Upper lobe of right lung (tissue), 1 donor: ENCODE results near the gene WDTC1. TPM values are rescaled to one million over a fixed set of nuclear protein-coding genes. Genes with fewer than 3 reads are reported as not detected.
"Not testable (repeated sequence)": the region's sequence is repeated elsewhere in the genome, so short reads cannot be mapped to it uniquely, and the experiment has no call there.

Experiments
- ATAC-seq: fragments of 200-7000 bp; cut with Tn5 transposase; one replicate; pipeline ENCODE4 v1.9.1; 2020; ENCODE audit warnings: mild to moderate bottlenecking, moderate library complexity
- DNase-seq: peaks from one replicate; pipeline ENCODE4 v3.0.0-alpha.2; 2020
- H3K27ac ChIP-seq: fragments of 200-600 bp; one replicate; pipeline ENCODE4 v1.8.0; 2022
- H3K27me3 ChIP-seq: fragments of 200-600 bp; one replicate; pipeline ENCODE4 v1.8.0; 2022; ENCODE audit warnings: mild to moderate bottlenecking
- H3K36me3 ChIP-seq: fragments of 200-600 bp; one replicate; pipeline ENCODE4 v1.8.0; 2022
- H3K4me1 ChIP-seq: fragments of 200-600 bp; one replicate; pipeline ENCODE4 v1.8.0; 2022
- H3K4me3 ChIP-seq: fragments of 200-600 bp; one replicate; pipeline ENCODE4 v1.8.0; 2022; ENCODE audit warnings: mild to moderate bottlenecking
- H3K9me3 ChIP-seq: fragments of 200-600 bp; one replicate; pipeline ENCODE4 v1.8.0; 2022
- CTCF ChIP-seq: fragments of 200-600 bp; IDR thresholded peaks from one replicate; pipeline ENCODE4 v1.8.0; 2022; ENCODE audit warnings: antibody characterized with exemption
- intact Hi-C: fragments of 100-400 bp; cut with DNase I; formaldehyde crosslinking; loops from one replicate; pipeline ENCODE4 v1.11.0; 2022
- total RNA-seq: library from RNA; stranded (reverse); fragmentation: NEBNext Ultra II Directional; extraction: Animal tissue kit (Norgen Biotek cat#: 25700); gene quantifications from one replicate; pipeline ENCODE4 v1.2.1, GENCODE V29; 2021
- donor health status: DM: no; HTN: yes; CAD: no; lungs with severe emphysema.

The WDTC1 gene
- total RNA-seq, 1 donor from 2014 or later: 44.1 TPM

GRCh38 chr1:27203946-27204345, 30.5 kb upstream of the WDTC1 start:
- Histone ChIP-seq H3K4me1 (no peaks in the 10 kb centered on the region), H3K27ac (no peak overlapping the region), H3K4me3 (no peak overlapping the region), H3K9me3 (no peaks in the 10 kb centered on the region), H3K27me3 (no peaks in the 10 kb centered on the region), H3K36me3 (no peaks in the 10 kb centered on the region)
- DNase-seq (no peak), ATAC-seq (no peak)
- intact Hi-C loops: no loop called here
- TF ChIP-seq CTCF: no peak

GRCh38 chr1:27207238-27207637, 27.2 kb upstream of the WDTC1 start:
- H3K27ac ChIP-seq, H3K27me3 ChIP-seq, H3K36me3 ChIP-seq, H3K4me1 ChIP-seq, DNase-seq, intact Hi-C loops, H3K4me3 ChIP-seq, H3K9me3 ChIP-seq, ATAC-seq: not testable (repeated sequence)

GRCh38 chr1:27208143-27208850, 26.1 kb upstream of the WDTC1 start:
- intact Hi-C loops, H3K9me3 ChIP-seq, DNase-seq, H3K27me3 ChIP-seq, H3K27ac ChIP-seq, H3K4me3 ChIP-seq, ATAC-seq, H3K36me3 ChIP-seq, H3K4me1 ChIP-seq: not testable (repeated sequence)

GRCh38 chr1:27216466-27216865, 18.0 kb upstream of the WDTC1 start:
- DNase-seq (no peak), ATAC-seq (no peak)
- Histone ChIP-seq H3K27ac (no peak overlapping the region), H3K4me3 (no peak overlapping the region), H3K4me1 (no peaks in the 10 kb centered on the region), H3K27me3 (no peaks in the 10 kb centered on the region), H3K36me3 (no peaks in the 10 kb centered on the region), H3K9me3 (no peaks in the 10 kb centered on the region)
- no peak for TF ChIP-seq CTCF
- intact Hi-C loops: no loop called here

- intact Hi-C loops: no loop called here
- no peak for DNase-seq
- no peak for ATAC-seq
- Histone ChIP-seq H3K9me3 (no peaks in the 10 kb centered on the region), H3K4me3 (no peak overlapping the region), H3K27ac (no peak overlapping the region), H3K27me3 (no peaks in the 10 kb centered on the region), H3K36me3 (no peaks in the 10 kb centered on the region), H3K4me1 (no peaks in the 10 kb centered on the region)
- TF ChIP-seq CTCF: no peak
Observed at GRCh38 chr1:27217401-27217800, 17.0 kb upstream of the WDTC1 start.

- Histone ChIP-seq H3K27me3 (no peaks in the 10 kb centered on the region), H3K4me3 (no peak overlapping the region), H3K4me1 (no peaks in the 10 kb centered on the region), H3K9me3 (no peaks in the 10 kb centered on the region), H3K36me3 (no peaks in the 10 kb centered on the region), H3K27ac (no peak overlapping the region)
- DNase-seq (no peak), ATAC-seq (no peak)
- TF ChIP-seq CTCF: no peak
- intact Hi-C loops: no loop called here
Observed at GRCh38 chr1:27218736-27219135, 15.7 kb upstream of the WDTC1 start.

GRCh38 chr1:27220096-27220495, 14.3 kb upstream of the WDTC1 start:
- H3K4me3 ChIP-seq: no peak overlapping the region
- no peaks in the 10 kb centered on the region for H3K9me3 ChIP-seq
- TF ChIP-seq CTCF: no peak
- H3K4me1 ChIP-seq: no peaks in the 10 kb centered on the region
- H3K27ac ChIP-seq: no peak overlapping the region
- intact Hi-C loops: no loop called here
- H3K36me3 ChIP-seq: no peaks in the 10 kb centered on the region
- H3K27me3 ChIP-seq: no peaks in the 10 kb centered on the region
- DNase-seq (no peak), ATAC-seq (no peak)

GRCh38 chr1:27220702-27221497, 13.5 kb upstream of the WDTC1 start:
- DNase-seq, H3K4me3 ChIP-seq, H3K9me3 ChIP-seq, H3K27me3 ChIP-seq, intact Hi-C loops, H3K36me3 ChIP-seq, H3K4me1 ChIP-seq, ATAC-seq, H3K27ac ChIP-seq: not testable (repeated sequence)
